GM18505 (cell line): ENCODE data around the gene NAB1.

Source experiments
- ATAC-seq: cut with Tn5 transposase; IDR thresholded peaks from one replicate; pipeline ENCODE4 v1.9.1; 2021; ENCODE audit not compliant: unreplicated experiment
- POLR2A ChIP-seq: IDR thresholded peaks from 4 replicates; pipeline ENCODE4 v1.6.1; 2011; ENCODE audit warnings: borderline replicate concordance; ENCODE audit not compliant: insufficient read depth, insufficient read length; ENCODE audit errors: extremely low read depth

The NAB1 gene

GRCh38 chr2:190670182-190670946, 21.5 kb downstream of the NAB1 start:
- TF ChIP-seq POLR2A: no peak
- ATAC-seq: peak; percentile 52

- TF ChIP-seq POLR2A: no peak
- peak; percentile 35 for ATAC-seq
These were observed 26.2 kb downstream of the NAB1 start for GRCh38 chr2:190674966-190675650.

GRCh38 chr2:190677255-190677654, 28.4 kb downstream of the NAB1 start:
- no peak for TF ChIP-seq POLR2A
- ATAC-seq: no peak

GRCh38 chr2:190678444-190679162, 29.7 kb downstream of the NAB1 start:
- ATAC-seq: peak; percentile 60
- TF ChIP-seq POLR2A: peak; percentile 16

- no peak for ATAC-seq
These were observed 30.5 kb downstream of the NAB1 start for GRCh38 chr2:190679391-190679790.

GRCh38 chr2:190679813-190680591, 31.1 kb downstream of the NAB1 start:
- peak; percentile 71 for TF ChIP-seq POLR2A
- peak; percentile 53 for ATAC-seq

More at GRCh38 chr2:190679391-190679790, 30.5 kb downstream of the NAB1 start:
- TF ChIP-seq POLR2A: no peak

- ATAC-seq: no peak
- TF ChIP-seq POLR2A: no peak
These were observed 33.3 kb downstream of the NAB1 start for GRCh38 chr2:190682168-190682567.

- no peak for ATAC-seq
- no peak for TF ChIP-seq POLR2A
These were observed 34.9 kb downstream of the NAB1 start for GRCh38 chr2:190683802-190684201.

GRCh38 chr2:190684931-190685330, 36.0 kb downstream of the NAB1 start:
- no peak for ATAC-seq
- TF ChIP-seq POLR2A: no peak

- no peak for ATAC-seq
These were observed 36.5 kb downstream of the NAB1 start for GRCh38 chr2:190685333-190685732.

GRCh38 chr2:190693533-190694232, 44.8 kb downstream of the NAB1 start:
- ATAC-seq: no peak

More at GRCh38 chr2:190685333-190685732, 36.5 kb downstream of the NAB1 start:
- TF ChIP-seq POLR2A: no peak

GRCh38 chr2:190694479-190694878, 45.6 kb downstream of the NAB1 start:
- ATAC-seq: no peak
- TF ChIP-seq POLR2A: no peak

More at GRCh38 chr2:190693533-190694232, 44.8 kb downstream of the NAB1 start:
- TF ChIP-seq POLR2A: no peak
